ENCODE measurements around the gene KIF1B.
A peak's percentile ranks its signal among the peaks of the same experiment; 100 is the strongest.
"Not testable (repeated sequence)": the region's sequence is repeated elsewhere in the genome, so short reads cannot be mapped to it uniquely, and the experiment has no call there.

The KIF1B gene

DNA sequence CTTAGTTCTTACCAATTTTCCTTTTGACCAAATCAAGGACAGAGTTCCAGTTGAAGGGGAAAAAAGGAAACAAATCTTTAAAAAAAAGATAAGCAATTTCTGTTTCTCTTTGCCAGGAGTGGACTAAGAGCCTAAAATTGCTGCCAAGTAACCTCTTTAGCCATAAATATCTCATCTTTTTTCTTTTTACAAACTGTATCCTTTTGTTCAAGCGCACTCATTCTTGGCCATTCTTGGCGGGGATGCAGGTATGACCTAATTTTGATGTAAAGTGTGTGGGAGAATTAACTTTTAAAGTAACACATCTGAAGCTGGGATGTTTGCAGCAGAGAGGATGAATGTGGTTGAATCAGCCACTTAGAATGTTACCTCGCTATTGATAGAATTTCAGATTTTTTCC, 13.4 kb upstream of the KIF1B start:
- no peak for DNase-seq

DNA sequence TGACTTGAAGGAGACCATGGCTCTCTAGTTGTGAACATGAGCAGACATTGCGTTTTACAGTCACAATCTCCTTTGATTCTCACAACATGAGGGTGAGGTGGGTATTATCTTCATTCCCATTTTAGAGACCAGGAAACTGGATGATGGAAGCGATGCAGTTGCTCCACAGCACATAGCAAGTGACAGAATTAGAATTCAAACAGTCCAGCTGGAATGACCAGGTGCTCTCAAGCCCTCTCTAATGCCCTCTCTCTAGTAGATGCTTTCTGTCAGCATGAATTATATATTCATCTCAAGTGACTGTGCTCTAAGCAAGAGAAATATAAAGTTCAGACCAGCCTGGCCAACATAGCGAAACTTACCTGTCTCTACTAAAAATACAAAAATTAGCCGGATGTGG, 9.8 kb upstream of the KIF1B start:
- DNase-seq = no peak

- DNase-seq = no peak
Measured at GRCh38 chr1:10204003-10204642, 6.2 kb upstream of the KIF1B start.

GRCh38 chr1:10205206-10205605, 5.2 kb upstream of the KIF1B start:
- not testable (repeated sequence) for DNase-seq

GRCh38 chr1:10207810-10208209, 2.6 kb upstream of the KIF1B start:
- no peak for DNase-seq

DNA sequence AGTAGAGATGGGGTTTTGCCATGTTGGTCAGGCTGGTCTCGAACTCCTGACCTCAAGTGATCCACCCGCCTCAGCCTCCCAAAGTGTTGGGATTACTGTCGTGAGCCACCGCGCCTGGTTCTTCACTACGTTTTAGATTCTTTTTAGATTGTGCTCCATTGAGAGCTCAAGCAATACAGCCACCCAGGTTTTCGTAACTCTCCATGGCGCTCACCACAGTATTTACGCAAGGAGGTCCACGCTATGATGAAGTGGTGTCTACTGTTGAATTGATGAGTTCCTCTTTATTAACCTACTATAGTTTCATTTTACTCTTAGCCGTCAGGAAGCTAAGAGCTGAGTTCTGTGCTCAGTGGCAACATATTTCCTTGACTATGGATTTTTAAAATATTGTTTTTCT, 1.8 kb upstream of the KIF1B start:
- DNase-seq = no peak

DNA sequence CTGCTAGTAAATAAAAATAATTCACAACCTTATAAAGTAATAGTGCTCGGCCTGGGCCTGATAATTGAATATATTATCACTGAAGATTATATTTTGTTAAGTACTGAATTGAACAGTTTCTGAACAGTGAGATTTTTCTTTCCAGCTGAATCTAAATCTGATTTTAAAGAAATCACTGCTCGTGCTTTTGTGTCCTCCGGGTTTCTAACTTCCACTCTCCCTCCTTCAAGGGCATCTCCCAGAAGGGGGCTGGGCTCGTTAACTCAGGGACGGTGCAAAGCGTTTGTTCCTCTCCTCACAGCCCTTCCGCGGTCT, 823 bp upstream of the KIF1B start:
- no peak for DNase-seq

GRCh38 chr1:10210841-10211804, 753 bp downstream of the KIF1B start:
- peak; percentile 51 for DNase-seq

GRCh38 chr1:10211805-10212410, 1.5 kb downstream of the KIF1B start:
- DNase-seq = peak; percentile 49

- no peak for DNase-seq
Measured at GRCh38 chr1:10212476-10212875, 2.1 kb downstream of the KIF1B start.

DNA sequence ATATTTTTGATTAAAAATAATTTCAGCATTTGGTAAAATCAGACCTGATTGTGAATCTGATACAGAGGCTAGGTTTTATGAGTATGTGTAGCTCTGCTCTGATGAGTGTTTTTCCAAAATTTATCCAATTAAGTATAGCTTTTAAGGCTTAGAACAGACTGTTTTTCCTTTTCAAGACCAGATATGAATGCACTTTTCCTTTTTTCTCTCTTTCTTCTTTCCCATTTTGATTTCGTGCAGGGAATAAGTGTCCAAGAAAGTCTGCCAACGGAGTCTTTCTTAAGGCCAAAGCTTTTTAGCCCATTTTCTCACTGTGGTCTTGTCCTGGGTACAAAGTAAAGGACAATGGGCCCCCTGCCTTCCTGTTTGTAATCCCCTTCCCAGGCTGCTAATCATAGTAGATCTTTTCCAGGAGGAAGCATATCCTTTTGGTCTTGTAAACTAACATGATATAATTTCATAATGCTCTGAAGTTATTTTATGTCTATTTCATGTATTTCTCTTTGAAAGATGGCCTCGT, 2.9 kb downstream of the KIF1B start:
- DNase-seq = no peak

DNA sequence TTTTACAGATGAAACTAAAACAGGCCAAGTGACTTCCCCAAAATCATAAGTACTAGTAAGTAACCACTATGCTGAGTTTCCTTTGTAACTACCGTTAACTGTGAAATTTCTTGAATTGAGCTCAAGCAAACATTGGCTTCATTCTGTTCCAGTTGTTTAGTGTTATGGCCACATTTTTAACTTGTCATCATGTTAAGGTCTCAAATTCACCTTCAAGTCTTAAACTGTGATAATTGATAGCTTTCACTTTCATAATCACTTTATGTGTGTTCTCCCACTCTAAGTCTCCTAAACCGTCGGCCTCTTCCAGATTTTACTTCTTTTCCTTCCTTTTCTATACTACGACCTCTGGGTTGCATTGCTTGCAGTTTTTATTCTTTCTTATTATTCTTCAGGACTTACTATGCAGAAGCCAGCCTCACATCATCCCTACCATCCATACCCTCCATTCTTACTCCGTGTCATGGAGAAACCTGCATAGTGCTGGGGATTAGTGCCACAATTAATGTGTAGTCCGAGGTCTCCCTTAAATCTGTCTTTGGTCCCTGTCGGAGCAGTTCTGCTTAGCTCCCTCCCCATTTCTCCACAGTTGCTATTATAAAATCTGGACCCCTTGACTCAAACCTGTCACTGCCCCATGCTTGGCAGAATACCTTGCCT, 5.8 kb downstream of the KIF1B start:
- DNase-seq = peak; percentile 47

GRCh38 chr1:10217748-10218441, 7.5 kb downstream of the KIF1B start:
- DNase-seq = peak; percentile 65

- no peak for DNase-seq
Measured at GRCh38 chr1:10220200-10220599, 9.8 kb downstream of the KIF1B start.

GRCh38 chr1:10220657-10221056, 10.3 kb downstream of the KIF1B start:
- DNase-seq = not testable (repeated sequence)

- no peak for DNase-seq
Measured at GRCh38 chr1:10225573-10225972, 15.2 kb downstream of the KIF1B start.

GRCh38 chr1:10228528-10228927, 18.2 kb downstream of the KIF1B start:
- no peak for DNase-seq

DNA sequence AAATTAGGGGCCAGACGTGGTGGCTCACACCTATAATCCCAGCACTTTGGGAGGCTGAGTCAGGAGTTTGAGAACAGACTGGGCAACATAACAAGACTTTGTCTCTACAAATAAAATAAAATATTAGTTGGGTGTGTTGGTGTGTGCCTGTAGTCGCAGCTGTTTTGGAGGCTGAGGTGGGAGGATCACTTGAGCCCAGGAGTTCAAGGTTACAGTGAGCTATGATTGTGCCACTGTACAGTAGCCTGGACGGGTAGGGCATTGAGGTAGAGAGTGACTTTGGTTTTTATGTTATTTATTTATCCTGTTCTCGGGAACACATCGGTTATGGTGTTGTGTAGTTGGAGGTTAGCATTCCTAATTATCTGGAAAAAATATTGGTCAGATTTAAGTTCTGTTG, 19.5 kb downstream of the KIF1B start:
- no peak for DNase-seq

- DNase-seq = no peak
Measured at GRCh38 chr1:10232163-10232562, 21.8 kb downstream of the KIF1B start.

DNA sequence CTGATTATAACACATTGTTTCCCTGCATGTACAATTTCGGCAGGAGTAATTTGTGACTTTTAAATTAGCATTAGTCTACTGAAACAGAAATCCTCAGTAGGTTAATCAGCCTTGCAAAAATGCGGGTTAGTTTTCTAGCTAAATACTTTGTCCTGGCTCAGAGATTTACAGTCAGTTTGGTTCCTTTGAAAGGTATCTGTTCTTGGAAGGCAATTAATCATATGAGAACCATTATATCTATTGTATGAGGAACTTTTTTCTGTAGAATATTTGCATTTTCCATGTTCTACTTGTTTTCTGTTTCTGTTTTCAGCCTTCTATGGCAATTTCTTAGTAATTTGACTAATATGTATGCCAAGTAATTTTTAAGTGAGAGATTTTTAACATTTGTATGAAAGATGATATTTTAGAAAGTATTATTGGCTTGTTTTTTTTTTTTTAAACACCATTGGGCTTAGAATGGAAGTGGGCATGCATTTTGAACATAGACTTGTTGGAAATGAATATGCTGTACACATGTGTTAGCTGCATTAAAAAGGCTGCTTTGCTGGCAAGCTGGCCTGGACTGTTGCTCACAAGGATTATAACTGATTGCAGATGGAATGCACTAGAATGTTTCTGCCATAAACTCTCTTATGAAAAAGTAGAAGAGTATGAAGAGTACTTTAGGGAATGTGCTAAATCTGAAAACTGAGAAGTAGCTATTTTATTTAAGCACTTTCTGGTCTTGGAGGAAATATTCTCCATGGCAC, 26.2 kb downstream of the KIF1B start:
- DNase-seq = peak; percentile 21

DNA sequence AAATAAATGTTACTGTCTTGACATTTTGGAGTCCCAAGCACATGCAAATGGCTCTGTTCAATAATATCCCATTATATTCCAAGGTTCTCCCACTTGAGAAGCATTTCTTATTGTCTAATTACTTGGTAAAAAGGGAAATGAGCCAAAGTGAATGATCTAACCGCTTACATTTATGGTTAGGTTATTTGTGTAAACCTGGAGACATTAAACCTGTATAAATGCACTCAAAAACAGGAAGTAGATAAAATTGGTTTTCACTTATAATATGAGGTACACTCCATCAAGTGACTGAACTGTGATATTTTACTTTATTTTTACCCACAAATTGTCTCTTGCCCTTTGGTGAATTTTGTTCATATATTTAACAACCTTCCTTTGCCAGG, 26.8 kb downstream of the KIF1B start:
- DNase-seq = no peak

DNA sequence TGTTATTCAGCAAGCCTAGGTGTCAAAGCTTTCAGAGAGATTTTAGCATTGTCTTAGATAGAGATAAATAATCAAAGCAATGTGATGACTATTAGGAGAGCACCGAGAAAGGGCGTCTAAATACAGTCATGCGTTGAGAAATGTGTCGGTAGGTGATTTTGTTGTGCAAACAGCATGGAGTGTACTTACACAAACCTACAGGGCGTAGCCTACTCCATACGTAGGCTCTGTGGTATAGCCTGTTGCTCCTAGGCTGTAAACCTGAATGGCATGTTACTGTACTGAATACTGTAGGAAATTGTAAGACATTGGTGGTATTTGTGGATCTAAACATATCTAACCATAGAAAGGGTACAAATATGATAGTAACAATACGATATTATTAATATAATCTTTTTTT, 31.8 kb downstream of the KIF1B start:
- no peak for DNase-seq
